Measurements from ENCODE around the gene SLIT1. TPM values are rescaled to one million over a fixed set of nuclear protein-coding genes. Genes with fewer than 3 reads are reported as not detected.

Gene SLIT1
- polyA plus RNA-seq, 1 donor from 2014 or later: 9.5 TPM

DNA sequence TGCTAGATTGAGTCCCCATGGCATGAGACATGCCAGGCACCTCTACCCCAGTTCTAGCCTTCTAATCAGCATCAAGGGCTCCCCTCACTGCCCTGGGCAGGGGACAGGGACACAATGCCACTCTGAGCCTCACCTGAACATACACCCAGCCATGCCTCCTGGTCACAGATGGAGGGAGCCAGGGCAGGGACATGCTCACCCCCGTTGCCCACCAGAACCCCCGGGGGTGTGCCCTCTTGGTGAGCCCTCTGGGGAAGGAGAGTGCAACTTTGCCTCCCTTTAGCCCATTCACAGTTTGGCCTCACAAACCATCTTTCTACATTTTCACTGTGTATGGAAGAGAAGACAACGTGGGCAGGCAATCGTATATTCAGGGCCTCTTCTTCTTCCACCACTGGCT, 186.4 kb downstream of the SLIT1 start:
- Histone ChIP-seq H3K36me3 (ENCODE audit: insufficient read depth, low read length) (no peaks in the 10 kb centered on the region), H3K9me3 (ENCODE audit: low read length) (no peaks in the 10 kb centered on the region), H3K27ac (ENCODE audit: low read length) (no peak overlapping the region), H3K4me3 (ENCODE audit: low read length) (no peak overlapping the region), H3K27me3 (ENCODE audit: insufficient read depth, low read depth, low read length) (no peaks in the 10 kb centered on the region), H2AFZ (ENCODE audit: low read depth, low read length) (no peak overlapping the region), H3K79me2 (replicated peaks; ENCODE audit: insufficient read depth, low read length) (no peaks in the 10 kb centered on the region), H3K9me2 (ENCODE audit: insufficient read depth, low read length) (no peaks in the 10 kb centered on the region), H4K20me1 (ENCODE audit: insufficient read depth) (no peaks in the 10 kb centered on the region), H3K9ac (ENCODE audit: low read length) (no peak overlapping the region), H3K4me2 (ENCODE audit: low read length) (no peak overlapping the region), H3F3A (ENCODE audit: insufficient read depth, low read length, poor library complexity, severe bottlenecking) (no peaks in the 10 kb centered on the region)
- no peak for TF ChIP-seq RAD21 (conservative IDR thresholded peaks at IDR 0.05)
- TF ChIP-seq MXI1 (conservative IDR thresholded peaks at IDR 0.05; ENCODE audit: poor library complexity, severe bottlenecking): no peak
- TF ChIP-seq, protein P1, sequence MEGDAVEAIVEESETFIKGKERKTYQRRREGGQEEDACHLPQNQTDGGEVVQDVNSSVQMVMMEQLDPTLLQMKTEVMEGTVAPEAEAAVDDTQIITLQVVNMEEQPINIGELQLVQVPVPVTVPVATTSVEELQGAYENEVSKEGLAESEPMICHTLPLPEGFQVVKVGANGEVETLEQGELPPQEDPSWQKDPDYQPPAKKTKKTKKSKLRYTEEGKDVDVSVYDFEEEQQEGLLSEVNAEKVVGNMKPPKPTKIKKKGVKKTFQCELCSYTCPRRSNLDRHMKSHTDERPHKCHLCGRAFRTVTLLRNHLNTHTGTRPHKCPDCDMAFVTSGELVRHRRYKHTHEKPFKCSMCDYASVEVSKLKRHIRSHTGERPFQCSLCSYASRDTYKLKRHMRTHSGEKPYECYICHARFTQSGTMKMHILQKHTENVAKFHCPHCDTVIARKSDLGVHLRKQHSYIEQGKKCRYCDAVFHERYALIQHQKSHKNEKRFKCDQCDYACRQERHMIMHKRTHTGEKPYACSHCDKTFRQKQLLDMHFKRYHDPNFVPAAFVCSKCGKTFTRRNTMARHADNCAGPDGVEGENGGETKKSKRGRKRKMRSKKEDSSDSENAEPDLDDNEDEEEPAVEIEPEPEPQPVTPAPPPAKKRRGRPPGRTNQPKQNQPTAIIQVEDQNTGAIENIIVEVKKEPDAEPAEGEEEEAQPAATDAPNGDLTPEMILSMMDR (IDR thresholded peaks at IDR 0.05; ENCODE audit: poor library complexity, severe bottlenecking): no peak
- no peak for TF ChIP-seq EP300 (conservative IDR thresholded peaks at IDR 0.05; ENCODE audit: poor library complexity, severe bottlenecking)
- no peak for TF ChIP-seq EZH2 (IDR thresholded peaks at IDR 0.05; ENCODE audit: borderline replicate concordance, insufficient read depth, low read length, poor library complexity, severe bottlenecking)
- TF ChIP-seq SMC3 (conservative IDR thresholded peaks at IDR 0.05; ENCODE audit: poor library complexity): no peak
- TF ChIP-seq, protein P2, sequence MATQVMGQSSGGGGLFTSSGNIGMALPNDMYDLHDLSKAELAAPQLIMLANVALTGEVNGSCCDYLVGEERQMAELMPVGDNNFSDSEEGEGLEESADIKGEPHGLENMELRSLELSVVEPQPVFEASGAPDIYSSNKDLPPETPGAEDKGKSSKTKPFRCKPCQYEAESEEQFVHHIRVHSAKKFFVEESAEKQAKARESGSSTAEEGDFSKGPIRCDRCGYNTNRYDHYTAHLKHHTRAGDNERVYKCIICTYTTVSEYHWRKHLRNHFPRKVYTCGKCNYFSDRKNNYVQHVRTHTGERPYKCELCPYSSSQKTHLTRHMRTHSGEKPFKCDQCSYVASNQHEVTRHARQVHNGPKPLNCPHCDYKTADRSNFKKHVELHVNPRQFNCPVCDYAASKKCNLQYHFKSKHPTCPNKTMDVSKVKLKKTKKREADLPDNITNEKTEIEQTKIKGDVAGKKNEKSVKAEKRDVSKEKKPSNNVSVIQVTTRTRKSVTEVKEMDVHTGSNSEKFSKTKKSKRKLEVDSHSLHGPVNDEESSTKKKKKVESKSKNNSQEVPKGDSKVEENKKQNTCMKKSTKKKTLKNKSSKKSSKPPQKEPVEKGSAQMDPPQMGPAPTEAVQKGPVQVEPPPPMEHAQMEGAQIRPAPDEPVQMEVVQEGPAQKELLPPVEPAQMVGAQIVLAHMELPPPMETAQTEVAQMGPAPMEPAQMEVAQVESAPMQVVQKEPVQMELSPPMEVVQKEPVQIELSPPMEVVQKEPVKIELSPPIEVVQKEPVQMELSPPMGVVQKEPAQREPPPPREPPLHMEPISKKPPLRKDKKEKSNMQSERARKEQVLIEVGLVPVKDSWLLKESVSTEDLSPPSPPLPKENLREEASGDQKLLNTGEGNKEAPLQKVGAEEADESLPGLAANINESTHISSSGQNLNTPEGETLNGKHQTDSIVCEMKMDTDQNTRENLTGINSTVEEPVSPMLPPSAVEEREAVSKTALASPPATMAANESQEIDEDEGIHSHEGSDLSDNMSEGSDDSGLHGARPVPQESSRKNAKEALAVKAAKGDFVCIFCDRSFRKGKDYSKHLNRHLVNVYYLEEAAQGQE (IDR thresholded peaks at IDR 0.05; ENCODE audit: borderline replicate concordance): no peak
- no peak for TF ChIP-seq POLR2AphosphoS5 (IDR thresholded peaks at IDR 0.05)
- no peak for TF ChIP-seq TAF1 (IDR thresholded peaks at IDR 0.05; ENCODE audit: low read depth)

DNA sequence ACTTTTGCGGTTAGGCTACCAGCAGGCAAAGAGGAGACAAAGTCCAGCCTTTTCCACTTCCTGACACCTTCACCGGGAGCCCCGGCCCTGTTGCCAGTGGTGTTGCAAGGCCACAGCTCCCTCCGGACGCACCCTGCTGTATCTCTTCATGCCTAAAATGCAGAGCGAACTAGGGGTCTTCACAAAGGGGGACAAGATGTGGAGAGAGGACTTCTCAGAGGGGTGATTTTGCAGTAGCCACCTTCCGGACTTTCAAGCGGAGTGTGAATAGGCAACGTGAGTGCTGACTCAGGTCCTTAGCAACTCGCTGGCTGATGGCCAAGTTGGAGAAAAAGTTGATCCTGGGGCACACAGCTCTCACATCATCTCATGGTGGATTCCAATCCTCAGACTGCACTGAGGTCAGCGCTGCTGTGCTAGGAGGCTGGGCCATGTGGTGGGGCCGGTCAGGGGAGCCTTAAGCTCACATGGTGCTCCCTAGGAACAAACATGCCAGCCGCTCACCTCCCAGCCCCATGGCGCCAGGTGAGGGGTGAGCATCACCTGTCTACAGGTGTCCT, 187.3 kb downstream of the SLIT1 start:
- no peaks in the 10 kb centered on the region for H4K20me1 ChIP-seq (ENCODE audit: insufficient read depth)
- no peak overlapping the region for H3K9ac ChIP-seq (ENCODE audit: low read length)
- no peaks in the 10 kb centered on the region for H3K9me2 ChIP-seq (ENCODE audit: insufficient read depth, low read length)
- H3K36me3 ChIP-seq (ENCODE audit: insufficient read depth, low read length): no peaks in the 10 kb centered on the region
- H3K4me2 ChIP-seq (ENCODE audit: low read length): no peak overlapping the region
- H3F3A ChIP-seq (ENCODE audit: insufficient read depth, low read length, poor library complexity, severe bottlenecking): no peaks in the 10 kb centered on the region
- no peaks in the 10 kb centered on the region for H3K9me3 ChIP-seq (ENCODE audit: low read length)
- TF ChIP-seq, protein P1 (IDR thresholded peaks at IDR 0.05; ENCODE audit: poor library complexity, severe bottlenecking): no peak
- no peak for TF ChIP-seq RAD21 (conservative IDR thresholded peaks at IDR 0.05)
- TF ChIP-seq SMC3 (conservative IDR thresholded peaks at IDR 0.05; ENCODE audit: poor library complexity): no peak
- TF ChIP-seq EP300 (conservative IDR thresholded peaks at IDR 0.05; ENCODE audit: poor library complexity, severe bottlenecking): no peak
- no peak for TF ChIP-seq MXI1 (conservative IDR thresholded peaks at IDR 0.05; ENCODE audit: poor library complexity, severe bottlenecking)
- no peak for TF ChIP-seq TAF1 (IDR thresholded peaks at IDR 0.05; ENCODE audit: low read depth)
- TF ChIP-seq, protein P2 (IDR thresholded peaks at IDR 0.05; ENCODE audit: borderline replicate concordance): no peak
- no peak for TF ChIP-seq POLR2AphosphoS5 (IDR thresholded peaks at IDR 0.05)
- no peak for TF ChIP-seq EZH2 (IDR thresholded peaks at IDR 0.05; ENCODE audit: borderline replicate concordance, insufficient read depth, low read length, poor library complexity, severe bottlenecking)
- no peak overlapping the region for H3K4me3 ChIP-seq (ENCODE audit: low read length)
- no peaks in the 10 kb centered on the region for H3K79me2 ChIP-seq (replicated peaks; ENCODE audit: insufficient read depth, low read length)
- H3K27me3 ChIP-seq (ENCODE audit: insufficient read depth, low read depth, low read length): no peaks in the 10 kb centered on the region
- H3K27ac ChIP-seq (ENCODE audit: low read length): no peak overlapping the region
- no peak overlapping the region for H2AFZ ChIP-seq (ENCODE audit: low read depth, low read length)

Data from neural cell (in vitro differentiated cells).